Measurements from ENCODE around the gene VWA8. TPM values are rescaled to one million over a fixed set of nuclear protein-coding genes. Genes with fewer than 3 reads are reported as not detected.

VWA8 gene
- total and polyA plus RNA-seq, 2 of the 13 experiments (the other 11 are each of a cell fraction or from before 2014, with no cell fraction given): 9.1 to 17.3 TPM

- TF ChIP-seq SMAD3 (CRISPR knock-in tag; IDR thresholded peaks at IDR 0.05) (peak; percentile 82), PHF8 (CRISPR knock-in tag; IDR thresholded peaks at IDR 0.05) (no peak), ZNF879 (CRISPR knock-in tag; IDR thresholded peaks at IDR 0.05) (no peak), MIXL1 (CRISPR knock-in tag; IDR thresholded peaks at IDR 0.05) (peak; percentile 31; the same call in 1 of the 2 replicates), PRDM10 (CRISPR knock-in tag; IDR thresholded peaks at IDR 0.05; ENCODE audit: low read depth) (no peak), ATF4 (CRISPR knock-in tag; IDR thresholded peaks at IDR 0.05) (no peak), ELF4 (CRISPR knock-in tag; IDR thresholded peaks at IDR 0.05; ENCODE audit: borderline replicate concordance) (no peak), ZNF235 (CRISPR knock-in tag; IDR thresholded peaks at IDR 0.05; ENCODE audit: borderline replicate concordance) (no peak), FOXA3 (CRISPR knock-in tag; IDR thresholded peaks at IDR 0.05) (peak; percentile 99), REL (CRISPR knock-in tag; conservative IDR thresholded peaks at IDR 0.05) (no peak), KAT7 (CRISPR knock-in tag; IDR thresholded peaks at IDR 0.05; ENCODE audit: borderline replicate concordance) (no peak), KAT8 (CRISPR knock-in tag; IDR thresholded peaks at IDR 0.05) (0 out of 2 replicates have a peak, but pooled peaks have one; percentile 36), ZNF883 (CRISPR knock-in tag; IDR thresholded peaks at IDR 0.05; ENCODE audit: not compliant biosample characterization) (no peak), ZNF503 (CRISPR knock-in tag; IDR thresholded peaks at IDR 0.05) (peak; percentile 59; the same call in 1 of the 2 replicates), TEAD3 (CRISPR knock-in tag; optimal IDR thresholded peaks at IDR 0.05; ENCODE audit: borderline replicate concordance) (peak; percentile 82), RERE (CRISPR knock-in tag; IDR thresholded peaks at IDR 0.05; ENCODE audit: low read depth) (peak; percentile 51; the same call in 1 of the 2 replicates)
Measured at GRCh38 chr13:41648314-41648935, 312.5 kb downstream of the VWA8 start (continued).
